Activated naive CD8-positive, alpha-beta T cell treated with anti-CD3 and anti-CD28 coated beads, Interleukin-2, amount 10 ng/mL, durations not matched to agents 7 days and 5 days (primary cell): Measurements from ENCODE around the gene TMEM81. TPM values are rescaled to one million over a fixed set of nuclear protein-coding genes. Genes with fewer than 3 reads are reported as not detected.

Experiments
- ATAC-seq: fragments of 150-1000 bp; cut with Tn5 transposase; one replicate; pipeline ENCODE4 v1.10.0; 2021; ENCODE audit warnings: low read depth, moderate library complexity
- POLR2A ChIA-PET: fragments of 350-600 bp; sonication (Branson Sonifier 250); formaldehyde crosslinking; loops from one replicate; lab custom pipeline; 2021; ENCODE audit warnings: antibody characterized with exemption; lab: Charles Lee
- DNase-seq: peaks from one replicate; pipeline ENCODE4 v3.0.0; 2021
- H3K27ac Mint-ChIP-seq: one replicate; pipeline ENCODE4 v1.8.0; 2022; ENCODE audit warnings: mild to moderate bottlenecking, mixed read lengths
- H3K27me3 Mint-ChIP-seq: one replicate; pipeline ENCODE4 v1.8.0; 2022; ENCODE audit warnings: mild to moderate bottlenecking, moderate library complexity, mixed read lengths
- H3K36me3 Mint-ChIP-seq: one replicate; pipeline ENCODE4 v1.8.0; 2021; ENCODE audit warnings: mild to moderate bottlenecking, mixed read lengths
- H3K4me1 Mint-ChIP-seq: one replicate; pipeline ENCODE4 v1.8.0; 2021; ENCODE audit warnings: mixed read lengths
- H3K4me3 Mint-ChIP-seq: one replicate; pipeline ENCODE4 v1.8.0; 2022; ENCODE audit warnings: mild to moderate bottlenecking, moderate library complexity, mixed read lengths
- H3K9me3 Mint-ChIP-seq: one replicate; pipeline ENCODE4 v1.8.0; 2021; ENCODE audit warnings: mixed read lengths
- total RNA-seq, 2 experiments: library from RNA; stranded (reverse); gene quantifications; one replicate each; pipeline ENCODE4 v1.2.3, GENCODE V29; 2021

TMEM81 gene
- total RNA-seq, 2 experiments from 2014 or later: 3.9 to 4.0 TPM

DNA sequence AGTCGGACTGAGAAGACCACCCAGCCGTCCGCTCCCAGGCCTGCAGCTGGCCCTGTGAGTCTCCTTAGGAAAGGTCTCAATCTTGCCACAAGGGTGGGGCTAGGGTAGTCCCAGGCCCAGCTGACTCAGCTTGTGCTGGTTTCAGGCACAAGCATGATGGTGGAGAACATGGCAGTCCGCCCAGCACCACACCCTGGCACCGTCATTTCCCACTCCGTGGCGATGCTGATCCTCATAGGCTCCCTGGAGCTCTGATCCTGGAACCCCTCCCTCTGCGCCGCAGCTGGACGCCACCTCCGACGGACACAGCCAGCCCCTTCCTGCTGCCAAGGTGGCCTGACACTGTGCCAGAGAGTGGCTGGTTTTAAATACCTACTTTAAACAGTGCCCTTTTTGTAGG is 10.7 kb downstream of the TMEM81 start:
- H3K9me3 Mint-ChIP-seq: no peaks in the 10 kb centered on the region
- DNase-seq: no peak
- POLR2A ChIA-PET: no interaction called here

GRCh38 chr1:205072881-205073280 is 11.4 kb downstream of the TMEM81 start:
- no peaks in the 10 kb centered on the region for H3K9me3 Mint-ChIP-seq
- no peaks in the 10 kb centered on the region for H3K27me3 Mint-ChIP-seq
- no peaks in the 10 kb centered on the region for H3K4me1 Mint-ChIP-seq
- ATAC-seq (no peak), DNase-seq (no peak)
- H3K4me3 Mint-ChIP-seq: no peak overlapping the region
- no peaks in the 10 kb centered on the region for H3K36me3 Mint-ChIP-seq
- no peak overlapping the region for H3K27ac Mint-ChIP-seq
- POLR2A ChIA-PET: no interaction called here

More for the DNA sequence above, 10.7 kb downstream of the TMEM81 start:
- ATAC-seq: no peak
- Mint-ChIP-seq H3K4me3 (no peak overlapping the region), H3K4me1 (no peaks in the 10 kb centered on the region), H3K36me3 (no peaks in the 10 kb centered on the region), H3K27ac (no peak overlapping the region), H3K27me3 (no peaks in the 10 kb centered on the region)

DNA sequence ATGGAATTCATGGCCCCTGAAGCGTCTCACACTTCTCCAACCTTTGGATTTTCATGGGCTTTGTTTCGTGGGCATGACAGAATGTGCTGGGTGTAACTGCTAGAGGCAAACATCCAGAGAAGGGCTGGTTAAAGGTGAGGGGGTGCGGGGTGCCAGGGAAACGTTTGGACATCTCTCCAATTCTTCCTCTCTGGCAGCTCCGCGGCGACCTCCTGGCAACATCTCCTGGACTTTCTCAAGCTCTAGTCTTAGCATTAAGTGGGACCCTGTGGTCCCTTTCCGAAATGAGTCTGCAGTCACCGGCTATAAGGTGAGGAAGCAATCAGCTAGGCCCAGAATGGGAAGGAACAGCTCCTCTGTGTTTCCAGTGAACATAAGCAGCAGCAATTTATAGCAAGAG is 12.0 kb downstream of the TMEM81 start:
- Mint-ChIP-seq H3K9me3 (no peaks in the 10 kb centered on the region), H3K36me3 (no peaks in the 10 kb centered on the region), H3K27ac (no peak overlapping the region), H3K4me3 (no peak overlapping the region), H3K4me1 (no peaks in the 10 kb centered on the region), H3K27me3 (no peaks in the 10 kb centered on the region)
- DNase-seq (no peak), ATAC-seq (no peak)
- POLR2A ChIA-PET: no interaction called here

- Mint-ChIP-seq H3K9me3 (no peaks in the 10 kb centered on the region), H3K36me3 (no peaks in the 10 kb centered on the region), H3K4me3 (no peak overlapping the region), H3K4me1 (no peaks in the 10 kb centered on the region), H3K27me3 (no peaks in the 10 kb centered on the region), H3K27ac (no peak overlapping the region)
- ATAC-seq: no peak
- no peak for DNase-seq
- POLR2A ChIA-PET: no interaction called here
Measured at GRCh38 chr1:205071801-205072200, 12.5 kb downstream of the TMEM81 start.

- Mint-ChIP-seq H3K9me3 (no peaks in the 10 kb centered on the region), H3K27me3 (no peaks in the 10 kb centered on the region), H3K4me3 (no peak overlapping the region), H3K27ac (no peak overlapping the region), H3K4me1 (no peaks in the 10 kb centered on the region), H3K36me3 (no peaks in the 10 kb centered on the region)
- POLR2A ChIA-PET: no interaction called here
- DNase-seq (no peak), ATAC-seq (no peak)
Measured at GRCh38 chr1:205071028-205071409, 13.2 kb downstream of the TMEM81 start.

DNA sequence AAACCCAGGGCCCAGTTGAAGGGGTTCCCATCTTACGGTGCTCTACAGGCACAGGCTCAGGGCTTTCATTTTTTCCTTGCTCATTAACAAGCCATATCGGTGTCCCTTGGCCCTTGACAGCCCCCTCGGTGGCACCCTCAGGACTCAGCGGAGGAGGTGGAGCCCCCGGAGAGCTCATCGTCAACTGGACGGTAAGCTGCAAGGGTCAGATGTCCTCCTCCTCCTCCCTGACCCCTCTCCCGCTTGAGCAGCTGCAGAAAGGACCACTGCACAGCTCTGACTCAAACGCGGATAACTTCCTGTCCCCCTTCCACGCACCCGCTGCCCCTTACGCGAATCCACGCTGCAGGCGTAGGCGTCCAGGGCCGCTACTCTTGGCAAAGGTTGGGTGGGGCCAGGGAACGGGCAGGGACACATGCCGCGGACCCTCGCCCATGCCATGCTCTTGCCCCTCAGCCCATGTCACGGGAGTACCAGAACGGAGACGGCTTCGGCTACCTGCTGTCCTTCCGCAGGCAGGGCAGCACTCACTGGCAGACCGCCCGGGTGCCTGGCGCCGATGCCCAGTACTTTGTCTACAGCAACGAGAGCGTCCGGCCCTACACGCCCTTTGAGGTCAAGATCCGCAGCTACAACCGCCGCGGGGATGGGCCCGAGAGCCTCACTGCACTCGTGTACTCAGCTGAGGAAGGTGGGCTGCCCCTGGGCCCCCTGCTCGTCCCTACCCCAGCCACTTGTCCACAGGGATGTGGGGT is 14.7 kb downstream of the TMEM81 start:
- no peaks in the 10 kb centered on the region for H3K36me3 Mint-ChIP-seq
- no peaks in the 10 kb centered on the region for H3K9me3 Mint-ChIP-seq
- no peak for DNase-seq

GRCh38 chr1:205068457-205069040 is 15.7 kb downstream of the TMEM81 start:
- Mint-ChIP-seq H3K27ac (no peak overlapping the region), H3K36me3 (no peaks in the 10 kb centered on the region)

More for the DNA sequence above, 14.7 kb downstream of the TMEM81 start:
- no peaks in the 10 kb centered on the region for H3K4me1 Mint-ChIP-seq
- ATAC-seq: no peak
- POLR2A ChIA-PET: no interaction called here
- no peak overlapping the region for H3K27ac Mint-ChIP-seq
- no peaks in the 10 kb centered on the region for H3K27me3 Mint-ChIP-seq
- no peak overlapping the region for H3K4me3 Mint-ChIP-seq

DNA sequence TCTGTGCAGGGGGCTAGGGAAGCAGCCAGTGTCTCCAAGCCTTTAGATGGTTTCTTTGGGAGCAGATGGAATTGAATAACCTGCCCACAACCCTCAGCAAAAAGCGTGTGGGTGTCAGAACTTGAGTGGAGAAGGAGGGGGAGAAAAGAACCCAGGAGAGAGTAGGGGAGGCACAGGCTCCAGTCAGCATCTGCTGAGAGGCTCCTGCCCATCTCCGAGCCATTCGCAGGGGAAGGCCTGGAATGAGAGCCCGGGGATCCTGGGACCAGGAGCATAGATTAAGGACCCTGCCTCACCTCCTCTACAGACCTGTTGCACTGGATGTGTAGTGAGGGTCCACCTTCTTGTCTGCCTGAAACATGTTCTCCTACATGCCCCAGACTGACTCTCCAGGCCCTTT is 16.3 kb downstream of the TMEM81 start:
- H3K4me1 Mint-ChIP-seq: no peaks in the 10 kb centered on the region
- no peak overlapping the region for H3K27ac Mint-ChIP-seq
- POLR2A ChIA-PET: interaction anchor here (0.7 kb wide), 1 partner anchor 166 kb away, joined by 3 read pairs; no protein-coding TSS in a partner anchor
- no peaks in the 10 kb centered on the region for H3K36me3 Mint-ChIP-seq
- ATAC-seq (no peak), DNase-seq (no peak)
- H3K9me3 Mint-ChIP-seq: no peaks in the 10 kb centered on the region
- no peak overlapping the region for H3K4me3 Mint-ChIP-seq
- no peaks in the 10 kb centered on the region for H3K27me3 Mint-ChIP-seq

More at GRCh38 chr1:205068457-205069040, 15.7 kb downstream of the TMEM81 start:
- H3K27me3 Mint-ChIP-seq: no peaks in the 10 kb centered on the region
- DNase-seq: no peak
- no peaks in the 10 kb centered on the region for H3K9me3 Mint-ChIP-seq
- H3K4me1 Mint-ChIP-seq: no peaks in the 10 kb centered on the region
- ATAC-seq: no peak
- POLR2A ChIA-PET: no interaction called here
- no peak overlapping the region for H3K4me3 Mint-ChIP-seq

GRCh38 chr1:205067031-205067430 is 17.2 kb downstream of the TMEM81 start:
- no peak overlapping the region for H3K27ac Mint-ChIP-seq
- no peaks in the 10 kb centered on the region for H3K27me3 Mint-ChIP-seq
- POLR2A ChIA-PET: interaction anchor here (0.7 kb wide), 1 partner anchor 167 kb away, joined by 3 read pairs; no protein-coding TSS in a partner anchor
- H3K9me3 Mint-ChIP-seq: no peaks in the 10 kb centered on the region
- no peak for ATAC-seq
- no peaks in the 10 kb centered on the region for H3K4me1 Mint-ChIP-seq
- no peak overlapping the region for H3K4me3 Mint-ChIP-seq
- DNase-seq: no peak
- no peaks in the 10 kb centered on the region for H3K36me3 Mint-ChIP-seq

DNA sequence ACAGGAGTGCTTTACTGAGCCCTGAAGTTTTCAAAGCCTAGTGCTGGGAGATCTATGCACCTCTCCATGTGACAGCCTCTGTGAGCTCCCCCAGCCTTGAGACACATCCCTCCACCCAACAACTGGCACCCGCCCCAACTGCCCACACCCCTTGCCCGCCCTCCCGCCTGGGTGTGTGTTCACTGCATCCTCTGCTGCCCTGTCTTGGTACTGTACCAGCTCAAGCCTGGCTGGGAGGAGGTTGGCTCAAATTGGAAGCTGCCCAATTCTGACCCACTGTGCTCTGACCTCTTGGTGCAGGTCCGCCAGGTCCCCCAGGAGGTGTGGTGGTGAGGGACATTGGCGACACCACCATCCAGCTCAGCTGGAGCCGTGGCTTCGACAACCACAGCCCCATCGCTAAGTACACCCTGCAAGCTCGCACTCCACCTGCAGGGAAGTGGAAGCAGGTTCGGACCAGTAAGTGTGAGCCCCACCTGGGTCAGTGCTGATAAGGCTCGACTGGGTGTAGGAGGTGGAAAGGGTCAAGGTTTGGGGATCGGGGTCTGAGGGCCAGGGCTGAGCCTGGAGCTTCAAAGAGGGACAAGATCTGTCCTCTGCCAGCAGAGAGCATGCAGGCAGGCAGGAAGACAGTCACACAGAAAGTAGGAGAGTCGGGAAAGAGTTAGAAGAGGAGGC is 18.0 kb downstream of the TMEM81 start:
- peaks cover 1% of the 10 kb centered on the region for H3K4me1 Mint-ChIP-seq
- H3K27ac Mint-ChIP-seq: no peak overlapping the region
- H3K9me3 Mint-ChIP-seq: no peaks in the 10 kb centered on the region
- POLR2A ChIA-PET: no interaction called here
- DNase-seq (peak; percentile 18), ATAC-seq (no peak)
- no peak overlapping the region for H3K4me3 Mint-ChIP-seq
- H3K27me3 Mint-ChIP-seq: no peaks in the 10 kb centered on the region
- H3K36me3 Mint-ChIP-seq: no peaks in the 10 kb centered on the region

DNA sequence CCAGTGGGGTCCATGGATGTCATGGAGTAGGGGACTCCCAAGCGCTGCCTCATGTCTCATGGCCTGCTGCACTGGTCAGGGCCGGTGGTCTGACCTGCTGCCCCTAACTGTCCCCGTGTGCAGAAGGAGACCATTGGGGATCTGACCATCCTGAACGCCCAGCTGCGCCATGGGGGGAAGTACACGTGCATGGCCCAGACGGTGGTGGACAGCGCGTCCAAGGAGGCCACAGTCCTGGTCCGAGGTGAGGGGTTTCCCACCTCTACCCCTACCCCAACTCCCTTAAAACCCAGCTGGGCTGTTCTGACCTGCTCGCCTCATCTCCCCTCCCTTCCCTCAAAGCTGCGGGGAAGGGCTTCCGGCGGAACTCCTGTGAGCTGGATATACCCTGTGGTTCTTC is 18.6 kb downstream of the TMEM81 start:
- H3K36me3 Mint-ChIP-seq: no peaks in the 10 kb centered on the region
- no peak overlapping the region for H3K4me3 Mint-ChIP-seq
- H3K9me3 Mint-ChIP-seq: no peaks in the 10 kb centered on the region
- no peak overlapping the region for H3K27ac Mint-ChIP-seq
- ATAC-seq: no peak
- POLR2A ChIA-PET: no interaction called here
- H3K4me1 Mint-ChIP-seq: peaks cover 1% of the 10 kb centered on the region
- DNase-seq: no peak
- H3K27me3 Mint-ChIP-seq: no peaks in the 10 kb centered on the region

DNA sequence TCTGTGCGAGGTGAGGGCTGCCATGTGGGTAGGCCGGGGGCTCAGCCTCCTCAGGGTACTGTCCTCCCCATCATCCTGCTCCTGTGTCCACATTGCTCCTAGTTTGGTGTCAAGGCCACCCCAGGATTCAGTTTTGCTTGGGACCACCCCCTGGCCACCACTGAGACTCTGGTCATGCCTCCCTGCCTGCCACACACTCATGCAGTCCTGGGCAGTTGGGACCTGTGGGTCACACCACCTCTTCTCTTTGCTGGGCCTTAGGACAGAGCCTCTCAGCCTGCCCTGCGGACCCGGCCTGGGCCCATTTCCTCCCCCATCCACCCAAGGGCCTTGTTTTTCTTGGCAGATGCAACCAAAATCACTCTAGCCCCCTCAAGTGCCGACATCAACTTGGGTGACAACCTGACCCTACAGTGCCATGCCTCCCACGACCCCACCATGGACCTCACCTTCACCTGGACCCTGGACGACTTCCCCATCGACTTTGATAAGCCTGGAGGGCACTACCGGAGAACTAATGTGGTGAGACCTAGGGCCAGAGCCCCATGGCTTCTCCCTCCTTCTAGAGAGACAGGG is 19.4 kb downstream of the TMEM81 start:
- Mint-ChIP-seq H3K4me3 (no peak overlapping the region), H3K4me1 (peaks cover 1% of the 10 kb centered on the region), H3K27ac (no peak overlapping the region), H3K36me3 (no peaks in the 10 kb centered on the region), H3K9me3 (no peaks in the 10 kb centered on the region), H3K27me3 (no peaks in the 10 kb centered on the region)
- no peak for DNase-seq
- POLR2A ChIA-PET: no interaction called here
- no peak for ATAC-seq

DNA sequence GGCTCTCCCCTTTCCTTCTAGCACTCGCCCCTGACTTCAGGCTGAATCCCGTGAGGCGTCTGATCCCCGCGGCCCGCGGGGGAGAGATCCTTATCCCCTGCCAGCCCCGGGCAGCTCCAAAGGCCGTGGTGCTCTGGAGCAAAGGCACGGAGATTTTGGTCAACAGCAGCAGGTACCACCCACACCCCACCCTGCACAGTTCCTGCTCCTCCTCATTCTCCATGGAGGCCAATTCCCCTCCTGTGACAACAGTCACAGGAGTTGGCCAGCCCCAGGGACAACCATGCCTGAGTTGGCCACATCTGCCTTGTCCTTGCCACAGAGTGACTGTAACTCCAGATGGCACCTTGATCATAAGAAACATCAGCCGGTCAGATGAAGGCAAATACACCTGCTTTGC is 20.0 kb downstream of the TMEM81 start:
- Mint-ChIP-seq H3K9me3 (no peaks in the 10 kb centered on the region), H3K27ac (no peak overlapping the region), H3K36me3 (no peaks in the 10 kb centered on the region), H3K27me3 (no peaks in the 10 kb centered on the region), H3K4me1 (peaks cover 1% of the 10 kb centered on the region), H3K4me3 (no peak overlapping the region)
- DNase-seq: peak; percentile 14
- POLR2A ChIA-PET: no interaction called here
- no peak for ATAC-seq
